Neural cell (in vitro differentiated cells): ENCODE results near the gene CRTC3. TPM values are rescaled to one million over a fixed set of nuclear protein-coding genes. Genes with fewer than 3 reads are reported as not detected.

Source experiments
- H2AFZ ChIP-seq: fragments of 200-600, 300-800 bp; sonication (generic), shearing (Covaris generic); 2 replicates; pipeline ENCODE4 v1.6.0; 2014; ENCODE audit warnings: low read depth, mild to moderate bottlenecking, antibody characterized with exemption, low read length, moderate library complexity
- H3F3A ChIP-seq: fragments of 200-600 bp; shearing (Covaris generic); 2 replicates; pipeline ENCODE4 v1.6.1; 2016; ENCODE audit warnings: mild to moderate bottlenecking, moderate library complexity, mixed read lengths, antibody characterized with exemption, low read length; ENCODE audit not compliant: insufficient read depth, poor library complexity, severe bottlenecking
- H3K27ac ChIP-seq: fragments of 200-600, 300-800 bp; sonication (generic), shearing (Covaris generic); 2 replicates; pipeline ENCODE4 v1.5.1; 2014; ENCODE audit warnings: mild to moderate bottlenecking, low read length, moderate library complexity
- H3K27me3 ChIP-seq: fragments of 300-800, 200-600 bp; sonication (generic), shearing (Covaris generic); 2 replicates; pipeline ENCODE4 v1.6.0; 2014; ENCODE audit warnings: mild to moderate bottlenecking, low read depth, low read length, moderate library complexity; ENCODE audit not compliant: insufficient read depth
- H3K36me3 ChIP-seq: fragments of 300-800, 200-600 bp; sonication (generic), shearing (Covaris generic); 2 replicates; pipeline ENCODE4 v1.5.1; 2014; ENCODE audit warnings: mild to moderate bottlenecking, antibody characterized with exemption, low read length, moderate library complexity; ENCODE audit not compliant: insufficient read depth
- H3K4me2 ChIP-seq: fragments of 300-800, 200-600 bp; sonication (generic), shearing (Covaris generic); 2 replicates; pipeline ENCODE4 v1.6.0; 2014; ENCODE audit warnings: mild to moderate bottlenecking, low read length
- H3K4me3 ChIP-seq: fragments of 300-800, 200-600 bp; sonication (generic), shearing (Covaris generic); 2 replicates; pipeline ENCODE4 v1.5.1; 2014; ENCODE audit warnings: mild to moderate bottlenecking, low read length, moderate library complexity
- H3K79me2 ChIP-seq: fragments of 200-600 bp; shearing (Covaris generic); replicated peaks from 2 replicates; pipeline ENCODE4 v1.6.0; 2014; ENCODE audit warnings: mild to moderate bottlenecking, low read length, moderate library complexity; ENCODE audit not compliant: insufficient read depth
- H3K9ac ChIP-seq: fragments of 300-800, 200-600 bp; sonication (generic), shearing (Covaris generic); 2 replicates; pipeline ENCODE4 v1.6.1; 2016; ENCODE audit warnings: mild to moderate bottlenecking, low read length, mixed read lengths
- H3K9me2 ChIP-seq: fragments of 200-600 bp; shearing (Covaris generic); 2 replicates; pipeline ENCODE4 v1.6.1; 2016; ENCODE audit warnings: mild to moderate bottlenecking, low read length, mixed read lengths; ENCODE audit not compliant: insufficient read depth
- H3K9me3 ChIP-seq: fragments of 200-600, 300-800 bp; sonication (generic), shearing (Covaris generic); 2 replicates; pipeline ENCODE4 v1.6.1; 2016; ENCODE audit warnings: mild to moderate bottlenecking, mixed run types, low read length, moderate library complexity, mixed read lengths
- H4K20me1 ChIP-seq: fragments of 200-600 bp; shearing (Covaris generic); 2 replicates; pipeline ENCODE4 v1.6.1; 2016; ENCODE audit warnings: mild to moderate bottlenecking, mixed run types; ENCODE audit not compliant: insufficient read depth
- CTCF ChIP-seq: fragments of 450-650 bp; IDR thresholded peaks from 2 replicates; pipeline ENCODE4 v1.5.1; 2014; ENCODE audit warnings: antibody characterized with exemption, mild to moderate bottlenecking, moderate library complexity; ENCODE audit not compliant: poor library complexity, severe bottlenecking
- EP300 ChIP-seq: fragments of 450-650 bp; conservative IDR thresholded peaks from 2 replicates; pipeline ENCODE4 v1.6.1; 2014; ENCODE audit warnings: antibody characterized with exemption, mild to moderate bottlenecking, moderate library complexity; ENCODE audit not compliant: poor library complexity, severe bottlenecking
- EZH2 ChIP-seq: fragments of 200-600, 300-800 bp; shearing (Covaris generic), sonication (generic); IDR thresholded peaks from 2 replicates; pipeline ENCODE4 v1.6.1; 2014; ENCODE audit warnings: antibody characterized with exemption, low read length, borderline replicate concordance, mild to moderate bottlenecking; ENCODE audit not compliant: insufficient read depth, poor library complexity, severe bottlenecking
- MXI1 ChIP-seq: fragments of 450-650 bp; conservative IDR thresholded peaks from 2 replicates; pipeline ENCODE4 v1.6.1; 2014; ENCODE audit warnings: antibody characterized with exemption, mild to moderate bottlenecking; ENCODE audit not compliant: poor library complexity, severe bottlenecking
- POLR2AphosphoS5 ChIP-seq: IDR thresholded peaks from 2 replicates; pipeline ENCODE4 v1.6.1; 2012
- RAD21 ChIP-seq: fragments of 450-650 bp; conservative IDR thresholded peaks from 2 replicates; pipeline ENCODE4 v1.6.1; 2014; ENCODE audit warnings: antibody characterized with exemption, mild to moderate bottlenecking, moderate library complexity
- REST ChIP-seq: IDR thresholded peaks from 2 replicates; pipeline ENCODE4 v1.6.1; 2012; ENCODE audit warnings: borderline replicate concordance
- SMC3 ChIP-seq: fragments of 450-650 bp; conservative IDR thresholded peaks from 2 replicates; pipeline ENCODE4 v1.6.1; 2014; ENCODE audit warnings: antibody characterized with exemption, mild to moderate bottlenecking, moderate library complexity; ENCODE audit not compliant: poor library complexity
- TAF1 ChIP-seq: IDR thresholded peaks from 2 replicates; pipeline ENCODE4 v1.6.1; 2012; ENCODE audit warnings: low read depth
- polyA plus RNA-seq: library from polyadenylated mRNA; depleted of rRNA; stranded (reverse); fragments of >200 nt; gene quantifications from 2 replicates; pipeline ENCODE4 v1.2.3, GENCODE V29; 2014

The CRTC3 gene
- polyA plus RNA-seq, 1 donor from 2014 or later = 5.5 TPM

GRCh38 chr15:90580946-90581345 is 51.2 kb downstream of the CRTC3 start:
- Histone ChIP-seq H3K27me3 (no peaks in the 10 kb centered on the region), H3K4me2 (no peak overlapping the region), H3K9ac (no peak overlapping the region), H3K4me3 (no peak overlapping the region), H3K27ac (no peak overlapping the region), H3K9me3 (no peaks in the 10 kb centered on the region), H3F3A (no peaks in the 10 kb centered on the region), H4K20me1 (no peaks in the 10 kb centered on the region), H3K36me3 (no peaks in the 10 kb centered on the region), H3K9me2 (no peaks in the 10 kb centered on the region), H3K79me2 (no peaks in the 10 kb centered on the region), H2AFZ (no peak overlapping the region)
- TF ChIP-seq TAF1 = no peak

DNA sequence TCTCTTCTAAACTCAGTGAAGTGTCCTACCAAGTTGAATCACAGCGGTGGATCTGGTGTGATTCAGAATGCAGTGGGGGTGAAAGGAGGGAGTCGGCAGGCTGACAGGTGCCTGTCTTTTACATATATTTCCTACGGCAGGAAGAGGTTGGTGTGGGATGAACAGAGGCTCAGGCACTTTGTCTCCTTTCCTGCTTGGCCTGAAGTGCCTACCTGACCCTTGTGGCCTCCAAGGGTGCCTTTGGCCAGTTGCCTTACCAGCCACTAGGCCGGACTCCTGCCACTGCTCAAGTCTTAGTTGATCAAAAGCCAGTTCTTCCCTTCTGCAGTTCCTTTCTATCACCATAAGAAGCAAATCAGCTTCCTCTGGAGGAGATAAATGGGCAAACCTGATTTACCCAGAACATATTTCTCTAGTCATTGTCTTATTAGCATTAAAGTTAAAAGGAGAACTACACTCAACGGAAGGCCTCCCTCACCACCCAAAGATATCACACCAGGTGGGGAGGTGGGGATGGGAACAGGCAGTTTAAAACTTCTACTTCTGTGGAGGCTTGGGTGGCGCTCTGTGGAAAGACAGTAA is 52.1 kb downstream of the CRTC3 start:
- Histone ChIP-seq H3F3A (no peaks in the 10 kb centered on the region), H3K27me3 (no peaks in the 10 kb centered on the region), H3K27ac (no peak overlapping the region), H3K4me3 (no peak overlapping the region), H3K9ac (no peak overlapping the region), H3K36me3 (no peaks in the 10 kb centered on the region), H4K20me1 (no peaks in the 10 kb centered on the region), H3K9me2 (no peaks in the 10 kb centered on the region), H3K79me2 (no peaks in the 10 kb centered on the region), H2AFZ (no peak overlapping the region), H3K4me2 (no peak overlapping the region), H3K9me3 (no peaks in the 10 kb centered on the region)
- TF ChIP-seq TAF1 = no peak
- no peak for TF ChIP-seq MXI1
- no peak for TF ChIP-seq CTCF
- TF ChIP-seq RAD21 = no peak
- no peak for TF ChIP-seq POLR2AphosphoS5
- no peak for TF ChIP-seq REST
- no peak for TF ChIP-seq EZH2
- no peak for TF ChIP-seq SMC3
- TF ChIP-seq EP300 = no peak

GRCh38 chr15:90582553-90582952 is 52.8 kb downstream of the CRTC3 start:
- H3F3A ChIP-seq = no peaks in the 10 kb centered on the region
- TF ChIP-seq EP300 (no peak), MXI1 (no peak), REST (no peak), POLR2AphosphoS5 (no peak)
- no peaks in the 10 kb centered on the region for H3K79me2 ChIP-seq
- no peaks in the 10 kb centered on the region for H3K36me3 ChIP-seq
- no peak overlapping the region for H3K9ac ChIP-seq
- H3K9me2 ChIP-seq = no peaks in the 10 kb centered on the region
- H3K27ac ChIP-seq = no peak overlapping the region
- no peaks in the 10 kb centered on the region for H3K9me3 ChIP-seq
- H3K4me3 ChIP-seq = no peak overlapping the region
- H3K4me2 ChIP-seq = no peak overlapping the region
- no peaks in the 10 kb centered on the region for H3K27me3 ChIP-seq
- no peaks in the 10 kb centered on the region for H4K20me1 ChIP-seq
- H2AFZ ChIP-seq = no peak overlapping the region
